ENCODE data around the gene LEUTX.

- TF ChIP-seq CTCF (conservative IDR thresholded peaks at IDR 0.05; ENCODE audit: low read depth in 2 of 2) (peak; percentile 88 to 96), EZH2 (IDR thresholded peaks at IDR 0.05; ENCODE audit: low read depth, unreplicated experiment) (no peak)
Measured at GRCh38 chr19:39792999-39793546, 14.4 kb downstream of the LEUTX start.
